ENCODE results near the gene EMSY. TPM values are rescaled to one million over a fixed set of nuclear protein-coding genes. Genes with fewer than 3 reads are reported as not detected.

The EMSY gene
- total RNA-seq, 6 experiments from 2014 or later, result 12.3 to 17.5 (median 15.2) TPM

DNA sequence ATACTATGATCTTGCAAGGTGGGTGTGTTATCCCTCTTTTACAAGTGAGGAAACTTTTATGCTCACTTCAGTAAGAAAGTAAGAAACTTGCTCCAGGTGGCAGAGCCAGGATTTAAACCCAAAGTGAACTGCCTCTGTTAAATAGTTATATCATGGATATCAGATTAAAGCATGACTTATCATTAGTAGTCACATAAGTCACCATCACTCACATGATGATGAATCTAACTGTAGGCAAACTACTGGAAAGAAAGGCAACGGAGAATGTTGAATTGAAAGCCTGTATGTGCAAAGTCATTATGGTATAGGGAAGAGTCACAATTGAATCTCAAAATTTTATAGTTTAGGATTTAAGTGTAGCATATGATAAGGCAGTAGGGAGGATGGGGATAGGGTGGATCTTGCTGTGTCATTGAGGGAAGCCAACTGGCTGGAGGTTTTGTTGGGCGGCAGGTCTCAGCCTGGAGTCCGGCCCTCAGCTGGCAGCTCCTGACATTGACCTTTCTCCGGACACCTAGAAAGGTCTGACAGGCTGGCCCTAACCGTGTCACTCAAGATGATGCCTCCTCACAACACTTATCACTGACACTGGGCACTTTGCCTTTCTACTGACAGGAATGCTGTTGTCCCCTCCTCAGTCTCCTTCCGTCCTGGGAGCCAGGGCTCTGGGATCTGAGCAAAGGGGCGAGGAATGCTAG lies 98.3 kb downstream of the EMSY start:
- 0 out of 2 replicates have a peak overlapping the region, but pooled peaks have one; percentile 0 for H3K4me3 Mint-ChIP-seq
- peaks cover 35% of the 10 kb centered on the region for H3K36me3 Mint-ChIP-seq (ENCODE audit: low read depth)
- TF ChIP-seq, protein P1, sequence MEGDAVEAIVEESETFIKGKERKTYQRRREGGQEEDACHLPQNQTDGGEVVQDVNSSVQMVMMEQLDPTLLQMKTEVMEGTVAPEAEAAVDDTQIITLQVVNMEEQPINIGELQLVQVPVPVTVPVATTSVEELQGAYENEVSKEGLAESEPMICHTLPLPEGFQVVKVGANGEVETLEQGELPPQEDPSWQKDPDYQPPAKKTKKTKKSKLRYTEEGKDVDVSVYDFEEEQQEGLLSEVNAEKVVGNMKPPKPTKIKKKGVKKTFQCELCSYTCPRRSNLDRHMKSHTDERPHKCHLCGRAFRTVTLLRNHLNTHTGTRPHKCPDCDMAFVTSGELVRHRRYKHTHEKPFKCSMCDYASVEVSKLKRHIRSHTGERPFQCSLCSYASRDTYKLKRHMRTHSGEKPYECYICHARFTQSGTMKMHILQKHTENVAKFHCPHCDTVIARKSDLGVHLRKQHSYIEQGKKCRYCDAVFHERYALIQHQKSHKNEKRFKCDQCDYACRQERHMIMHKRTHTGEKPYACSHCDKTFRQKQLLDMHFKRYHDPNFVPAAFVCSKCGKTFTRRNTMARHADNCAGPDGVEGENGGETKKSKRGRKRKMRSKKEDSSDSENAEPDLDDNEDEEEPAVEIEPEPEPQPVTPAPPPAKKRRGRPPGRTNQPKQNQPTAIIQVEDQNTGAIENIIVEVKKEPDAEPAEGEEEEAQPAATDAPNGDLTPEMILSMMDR (IDR thresholded peaks at IDR 0.05), result no peak
- H3K4me1 Mint-ChIP-seq (ENCODE audit: low read depth), result peaks cover 23% of the 10 kb centered on the region
- no peaks in the 10 kb centered on the region for H3K9me3 Mint-ChIP-seq
- H3K27me3 Mint-ChIP-seq (ENCODE audit: insufficient read depth), result peaks cover 2% of the 10 kb centered on the region; the same call in 1 of the 2 replicates
- peak overlapping the region; percentile 54 for H3K27ac Mint-ChIP-seq
- peak; percentile 56 for DNase-seq

DNA sequence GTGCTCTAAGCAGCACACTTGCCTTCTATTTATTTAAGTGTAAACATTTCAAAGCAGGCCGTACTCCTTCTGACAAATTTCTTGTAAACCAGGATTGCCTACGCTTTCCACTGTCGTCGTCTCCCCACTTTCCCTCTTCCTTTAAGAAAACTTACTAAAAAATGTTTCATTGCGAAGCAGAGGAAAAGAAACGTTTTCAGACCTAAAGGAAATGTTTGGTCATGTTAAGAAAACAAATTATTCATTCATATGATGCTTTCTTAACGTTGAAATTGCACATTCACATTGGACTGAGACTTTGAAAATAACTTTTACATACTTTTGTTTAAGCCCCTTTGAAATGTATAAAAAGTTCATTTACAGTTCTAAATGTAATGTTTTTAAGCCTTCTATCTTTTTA lies 106.0 kb downstream of the EMSY start:
- no peaks in the 10 kb centered on the region for H3K9me3 Mint-ChIP-seq
- H3K4me1 Mint-ChIP-seq (ENCODE audit: low read depth), result peaks cover 7% of the 10 kb centered on the region
- peaks cover 6% of the 10 kb centered on the region for H3K36me3 Mint-ChIP-seq (ENCODE audit: low read depth)
- no peaks in the 10 kb centered on the region for H3K27me3 Mint-ChIP-seq (ENCODE audit: insufficient read depth)
- TF ChIP-seq, protein P1 (IDR thresholded peaks at IDR 0.05), result no peak
- H3K27ac Mint-ChIP-seq, result no peak overlapping the region
- DNase-seq, result no peak
- no peak overlapping the region for H3K4me3 Mint-ChIP-seq

DNA sequence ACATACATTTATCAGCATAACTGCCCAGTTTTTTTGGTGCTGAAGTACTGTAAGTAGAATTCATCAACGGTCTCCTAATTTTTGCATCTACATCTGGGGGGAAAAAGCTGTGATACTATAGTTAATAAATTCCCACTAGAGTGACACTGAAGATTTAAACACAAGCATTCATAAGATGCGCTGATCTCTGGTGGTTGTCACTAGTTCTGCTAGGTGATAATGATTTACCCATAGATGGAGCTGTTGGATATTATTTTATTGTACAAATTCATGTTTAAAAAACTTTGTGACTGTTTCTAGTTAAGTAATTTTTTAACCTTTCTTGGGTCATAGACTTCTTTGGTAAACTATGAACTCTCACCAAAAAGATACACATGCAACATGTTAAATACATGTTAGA lies 106.6 kb downstream of the EMSY start:
- Mint-ChIP-seq H3K4me3 (no peak overlapping the region), H3K9me3 (no peaks in the 10 kb centered on the region), H3K27me3 (ENCODE audit: insufficient read depth) (no peaks in the 10 kb centered on the region), H3K4me1 (ENCODE audit: low read depth) (peaks cover 7% of the 10 kb centered on the region), H3K36me3 (ENCODE audit: low read depth) (peaks cover under 1% of the 10 kb centered on the region; the same call in 1 of the 2 replicates), H3K27ac (no peak overlapping the region)
- TF ChIP-seq, protein P1 (IDR thresholded peaks at IDR 0.05), result peak; percentile 53
- no peak for DNase-seq

DNA sequence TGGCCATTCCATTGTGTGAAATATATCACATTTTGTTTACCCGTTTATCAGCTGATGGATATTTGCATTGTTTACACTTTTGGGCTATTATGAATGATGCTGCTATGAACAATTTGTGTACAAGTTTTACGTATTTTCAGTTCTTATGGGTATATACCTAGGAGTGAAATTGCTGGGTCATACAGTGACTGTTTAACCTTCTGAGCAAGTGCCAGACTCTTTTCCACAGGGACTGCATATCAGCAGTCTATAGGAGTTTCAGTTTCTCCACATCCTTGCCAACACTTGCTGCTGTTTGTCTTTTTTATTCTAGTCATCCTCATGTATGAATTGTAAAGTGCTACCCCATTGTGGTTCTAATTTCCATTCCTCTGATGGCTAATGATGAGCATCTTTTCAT lies 108.2 kb downstream of the EMSY start:
- Mint-ChIP-seq H3K36me3 (ENCODE audit: low read depth) (peaks cover 5% of the 10 kb centered on the region; the same call in 1 of the 2 replicates), H3K4me1 (ENCODE audit: low read depth) (peaks cover 7% of the 10 kb centered on the region), H3K9me3 (peaks cover 5% of the 10 kb centered on the region; the same call in 1 of the 2 replicates), H3K4me3 (no peak overlapping the region), H3K27me3 (ENCODE audit: insufficient read depth) (no peaks in the 10 kb centered on the region; the same call in 1 of the 2 replicates), H3K27ac (no peak overlapping the region)
- TF ChIP-seq, protein P1 (IDR thresholded peaks at IDR 0.05), result no peak
- no peak for DNase-seq

DNA sequence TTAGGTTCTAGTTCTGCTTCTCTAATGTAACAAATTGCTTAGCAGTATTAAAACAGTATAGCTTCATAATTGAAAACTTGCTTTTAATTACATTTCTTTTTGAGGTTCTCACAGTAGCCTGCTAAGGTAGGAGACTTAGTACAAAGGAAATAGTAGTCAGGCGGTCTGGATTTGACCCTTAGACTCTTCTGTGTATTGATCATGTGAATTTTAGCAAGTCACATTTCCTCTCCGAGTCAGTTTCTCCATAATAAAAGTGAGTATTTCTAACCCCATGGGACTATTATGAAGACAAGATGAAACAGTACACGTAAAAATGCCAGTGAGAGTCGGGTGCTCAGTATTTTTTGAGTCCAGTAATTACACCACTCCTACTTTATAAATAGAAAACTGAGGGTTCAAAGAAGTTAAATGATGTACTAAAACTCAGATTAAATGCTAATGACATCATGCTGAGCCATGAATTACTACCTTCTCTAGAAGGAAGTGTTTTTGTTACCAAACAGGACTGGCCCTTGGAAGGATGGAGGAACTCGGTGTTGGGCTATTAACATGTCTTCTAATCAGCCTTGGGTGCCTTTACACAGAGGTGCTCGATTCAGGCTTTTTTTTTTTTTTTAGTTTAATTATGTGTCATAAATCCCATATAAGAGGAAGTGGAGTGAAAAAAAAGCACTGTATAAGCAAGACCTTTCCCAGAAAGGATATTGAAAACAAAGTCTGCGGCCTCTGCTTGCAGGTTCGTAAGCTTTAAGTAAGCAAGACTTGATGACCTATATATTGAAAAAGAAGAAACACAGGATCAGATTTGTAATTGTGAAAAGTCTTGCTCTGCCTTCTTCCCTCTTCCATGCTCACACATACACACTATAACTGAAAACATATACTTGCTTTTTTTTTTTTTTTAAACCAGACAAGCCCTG lies 109.0 kb downstream of the EMSY start:
- Mint-ChIP-seq H3K36me3 (ENCODE audit: low read depth) (peaks cover 5% of the 10 kb centered on the region; the same call in 1 of the 2 replicates), H3K9me3 (peaks cover 5% of the 10 kb centered on the region; the same call in 1 of the 2 replicates), H3K27ac (no peak overlapping the region), H3K4me1 (ENCODE audit: low read depth) (peaks cover 13% of the 10 kb centered on the region), H3K4me3 (no peak overlapping the region), H3K27me3 (ENCODE audit: insufficient read depth) (no peaks in the 10 kb centered on the region; the same call in 1 of the 2 replicates)
- no peak for DNase-seq
- TF ChIP-seq, protein P1 (IDR thresholded peaks at IDR 0.05), result no peak

Data from HFFc6 (cell line).